Measurements from ENCODE around the gene PAX2.
"Not testable (repeated sequence)": the region's sequence is repeated elsewhere in the genome, so short reads cannot be mapped to it uniquely, and the experiment has no call there.

The PAX2 gene

GRCh38 chr10:100744987-100745881 lies at the start of gene PAX2:
PAX2 (plus strand) TSS chr10:100745582; CDS start chr10:100746261, 679 bp downstream.
- DNase-seq = no peak

DNA sequence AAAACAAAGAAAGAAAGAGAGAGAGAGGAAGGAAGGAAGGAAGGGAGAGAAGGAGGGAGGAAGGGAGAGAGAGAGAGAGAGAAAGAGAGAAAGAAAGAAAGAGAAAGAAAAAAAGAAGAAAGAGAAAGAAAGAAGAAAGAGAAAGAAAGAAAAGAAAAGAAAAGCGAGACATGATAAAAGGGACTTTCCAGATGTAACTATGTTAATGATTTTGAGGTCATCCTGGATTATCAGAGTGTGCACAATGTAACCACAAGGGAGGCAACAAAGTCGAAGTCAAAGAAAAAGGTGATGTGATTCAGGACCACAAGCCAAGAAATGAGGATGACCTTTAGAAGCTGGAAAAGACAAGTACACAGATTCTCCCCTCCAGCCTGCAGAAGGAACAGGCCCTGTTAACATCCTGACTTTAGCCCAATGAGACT lies 48.9 kb upstream of the PAX2 start:
- no peak for DNase-seq

DNA sequence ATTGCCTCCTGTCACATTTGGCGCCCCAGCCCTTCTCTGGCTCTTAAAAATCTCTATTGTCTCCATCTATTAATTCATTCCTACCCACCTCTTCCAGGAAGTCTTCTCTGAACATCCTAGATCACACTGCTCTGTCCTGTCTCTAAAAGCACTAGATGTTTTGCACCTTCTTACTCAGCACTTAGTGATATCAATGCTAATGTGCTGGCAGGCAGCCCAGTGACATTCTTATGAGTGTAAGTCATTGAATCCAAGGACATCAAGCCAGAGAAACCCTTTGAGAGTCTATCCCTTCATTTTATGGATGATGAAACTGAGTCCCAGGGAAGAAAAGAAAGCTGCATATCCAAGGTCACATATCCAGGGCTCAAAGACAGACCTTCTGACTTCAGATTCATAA lies 48.3 kb upstream of the PAX2 start:
- no peak for DNase-seq

- DNase-seq = no peak
Measured at GRCh38 chr10:100697631-100698030, 47.8 kb upstream of the PAX2 start.

DNA sequence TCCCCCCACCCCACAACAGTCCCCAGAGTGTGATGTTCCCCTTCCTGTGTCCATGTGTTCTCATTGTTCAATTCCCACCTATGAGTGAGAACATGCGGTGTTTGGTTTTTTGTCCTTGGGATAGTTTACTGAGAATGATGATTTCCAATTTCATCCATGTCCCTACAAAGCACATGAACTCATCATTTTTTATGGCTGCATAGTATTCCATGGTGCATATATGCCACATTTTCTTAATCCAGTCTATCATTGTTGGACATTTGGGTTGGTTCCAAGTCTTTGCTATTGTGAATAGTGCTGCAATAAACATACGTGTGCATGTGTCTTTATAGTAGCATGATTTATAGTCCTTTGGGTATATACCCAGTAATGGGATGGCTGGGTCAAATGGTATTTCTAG lies 43.7 kb upstream of the PAX2 start:
- not testable (repeated sequence) for DNase-seq

- DNase-seq = no peak
Measured at GRCh38 chr10:100705139-100705538, 40.2 kb upstream of the PAX2 start.

GRCh38 chr10:100707261-100707848 lies 38.0 kb upstream of the PAX2 start:
- no peak for DNase-seq

- no peak for DNase-seq
Measured at GRCh38 chr10:100709146-100710082, 36.0 kb upstream of the PAX2 start.

DNA sequence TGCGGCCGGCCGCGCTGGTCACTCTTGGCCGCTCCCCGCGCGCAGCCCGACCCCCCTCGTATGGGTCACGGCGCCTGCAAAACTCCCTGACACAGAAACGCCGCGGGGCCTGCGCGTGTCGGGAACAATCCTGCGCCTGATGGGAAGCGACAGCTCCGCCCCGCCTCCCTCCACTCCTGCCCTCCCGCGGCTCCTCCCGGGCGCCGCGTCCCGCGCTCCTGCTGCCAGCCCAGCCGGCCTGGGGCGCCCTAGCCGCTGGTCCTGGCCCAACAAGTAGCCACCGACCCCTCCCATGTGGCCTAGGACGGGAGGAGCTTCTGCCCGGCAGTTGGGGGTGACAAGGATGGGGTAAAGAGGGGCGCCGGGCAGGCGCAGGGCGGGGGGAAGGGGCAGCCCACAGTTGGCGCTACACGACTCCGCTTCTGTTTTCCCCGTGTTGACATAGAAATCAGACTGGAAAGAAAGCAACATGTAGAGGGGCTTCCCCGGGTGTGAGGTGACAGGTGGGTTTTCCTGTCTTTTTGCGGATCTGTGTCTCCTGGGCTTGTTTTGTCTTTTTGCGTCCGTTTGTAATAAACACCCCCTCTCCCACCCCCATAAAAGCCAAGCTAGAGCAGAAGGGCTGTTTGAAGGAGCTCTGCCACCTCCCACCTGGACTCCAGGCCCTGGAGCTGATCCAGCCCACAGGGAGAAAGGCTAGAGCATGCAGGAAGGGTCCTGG lies 35.1 kb upstream of the PAX2 start:
- DNase-seq = no peak

DNA sequence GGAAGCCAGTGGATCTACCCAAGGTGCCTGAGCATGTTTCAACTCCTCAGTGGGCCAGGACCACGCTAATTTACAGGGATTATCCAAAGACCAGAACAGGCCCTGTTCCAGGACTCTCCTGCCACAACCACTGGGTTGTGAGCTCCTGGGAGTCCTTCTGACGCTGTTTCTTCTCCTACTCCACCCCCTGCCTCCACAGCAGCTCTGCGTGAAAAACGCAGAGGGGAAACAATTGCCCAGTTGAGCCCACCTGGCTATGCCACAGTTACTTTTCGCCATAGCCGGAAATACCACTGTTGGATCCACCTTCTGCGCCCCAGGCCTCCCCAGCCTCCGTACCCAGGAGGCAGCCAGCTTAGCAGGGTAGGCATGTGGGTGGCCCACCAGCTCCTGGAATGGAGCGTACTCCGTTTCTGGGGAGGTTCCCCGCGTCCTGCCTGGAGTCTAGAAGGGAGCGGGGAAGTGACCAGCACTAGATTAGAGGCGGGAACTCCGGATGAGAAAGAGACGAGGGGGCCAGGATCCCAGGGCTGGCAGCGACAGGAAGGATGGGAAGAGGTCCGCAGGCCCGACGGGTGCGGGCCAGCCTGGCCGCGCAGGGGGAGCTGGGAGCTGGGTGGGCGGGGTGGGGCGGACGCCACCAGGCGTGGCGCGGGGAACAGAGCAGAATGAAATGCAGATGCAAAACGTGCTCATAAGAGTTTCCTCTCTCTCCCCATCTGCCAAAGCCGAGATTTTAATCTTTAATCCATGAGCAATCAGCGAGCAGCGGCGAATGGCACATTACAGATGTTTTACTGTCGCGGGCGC lies 32.1 kb upstream of the PAX2 start:
- DNase-seq = no peak

- no peak for DNase-seq
Measured at GRCh38 chr10:100713859-100714565, 31.4 kb upstream of the PAX2 start.

GRCh38 chr10:100714566-100714950 lies 30.8 kb upstream of the PAX2 start:
- DNase-seq = no peak

DNA sequence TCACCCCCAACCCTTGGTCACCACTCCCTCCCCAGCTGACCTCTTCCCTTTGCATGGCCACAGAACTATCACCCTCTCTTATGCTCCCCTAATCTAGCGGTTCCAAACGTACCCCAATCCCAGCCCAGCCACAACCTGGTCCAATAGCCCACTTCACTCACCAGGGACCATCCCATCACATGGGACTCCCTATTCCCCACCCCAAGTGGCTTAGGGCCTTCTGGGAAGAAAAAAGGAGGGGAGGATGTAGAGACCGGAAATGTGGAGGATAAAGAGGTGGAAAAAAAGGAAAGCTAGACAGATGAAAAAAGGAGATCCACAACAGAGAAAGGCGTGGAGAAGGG lies 30.3 kb upstream of the PAX2 start:
- DNase-seq = no peak

DNA sequence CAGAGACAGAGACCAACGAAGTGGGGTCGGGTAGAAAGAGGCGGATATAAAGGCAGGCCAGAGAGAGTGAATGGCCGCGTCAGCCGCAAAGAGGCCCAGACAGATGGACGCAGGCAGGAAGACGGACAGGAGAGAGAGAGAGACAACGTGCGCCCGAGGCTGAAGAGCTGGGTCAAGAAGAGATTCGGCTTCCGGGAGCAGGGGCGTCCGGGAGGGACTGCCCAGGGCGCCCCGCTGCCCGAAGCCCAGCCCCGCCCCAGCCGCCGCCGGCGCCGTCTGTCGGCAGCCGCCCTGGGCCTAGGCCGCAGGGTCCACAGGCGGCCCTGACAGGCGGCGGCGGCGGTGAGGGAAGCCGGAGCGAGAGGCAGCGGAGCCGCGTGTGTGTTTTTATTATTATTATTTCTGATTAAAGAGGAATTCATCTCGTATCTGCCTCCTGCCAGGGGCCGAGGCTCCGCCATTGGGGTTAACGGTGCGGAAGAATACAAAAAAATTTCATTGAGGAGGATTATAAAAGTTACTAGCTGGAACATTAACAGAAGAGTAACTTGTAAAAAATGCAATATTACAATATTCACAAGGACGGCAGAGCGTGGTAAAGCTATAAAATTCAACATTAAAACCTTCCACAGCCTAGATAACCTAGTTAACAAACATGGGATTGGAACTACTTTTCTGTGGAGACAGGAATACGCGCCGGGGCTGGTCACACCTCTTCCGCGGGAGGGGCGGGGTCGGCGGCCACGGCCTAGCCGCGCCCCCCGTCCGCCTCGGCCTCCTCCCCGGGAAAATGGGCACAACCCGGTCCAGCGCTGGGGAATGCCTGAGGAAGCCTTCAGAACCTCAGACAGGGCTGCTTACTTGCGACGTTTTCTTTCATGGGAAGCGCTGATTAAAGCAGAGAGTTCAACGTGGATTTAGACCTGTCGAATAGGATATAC lies 29.7 kb upstream of the PAX2 start:
- no peak for DNase-seq

GRCh38 chr10:100717166-100717565 lies 28.2 kb upstream of the PAX2 start:
- no peak for DNase-seq

GRCh38 chr10:100718197-100718742 lies 27.1 kb upstream of the PAX2 start:
- DNase-seq = no peak

DNA sequence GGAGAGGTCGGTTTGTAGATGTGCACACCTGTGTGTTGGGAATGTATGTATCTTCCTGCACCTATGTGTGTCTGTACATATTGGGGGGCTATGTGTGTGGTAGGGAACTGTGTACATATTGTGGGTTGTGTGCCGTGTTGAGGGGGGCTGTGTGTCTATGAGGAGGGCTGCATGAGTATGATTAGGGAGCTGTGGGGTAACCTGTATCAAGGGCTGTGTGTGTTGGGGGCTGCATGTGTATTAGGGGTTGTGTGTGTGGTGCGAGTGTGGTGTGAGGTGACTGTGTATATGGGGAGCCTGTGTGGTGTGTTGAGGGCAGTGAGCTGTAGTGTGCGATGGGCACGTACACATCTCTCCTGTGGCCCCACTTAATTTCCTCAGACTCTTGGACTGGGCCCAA lies 22.2 kb upstream of the PAX2 start:
- no peak for DNase-seq

DNA sequence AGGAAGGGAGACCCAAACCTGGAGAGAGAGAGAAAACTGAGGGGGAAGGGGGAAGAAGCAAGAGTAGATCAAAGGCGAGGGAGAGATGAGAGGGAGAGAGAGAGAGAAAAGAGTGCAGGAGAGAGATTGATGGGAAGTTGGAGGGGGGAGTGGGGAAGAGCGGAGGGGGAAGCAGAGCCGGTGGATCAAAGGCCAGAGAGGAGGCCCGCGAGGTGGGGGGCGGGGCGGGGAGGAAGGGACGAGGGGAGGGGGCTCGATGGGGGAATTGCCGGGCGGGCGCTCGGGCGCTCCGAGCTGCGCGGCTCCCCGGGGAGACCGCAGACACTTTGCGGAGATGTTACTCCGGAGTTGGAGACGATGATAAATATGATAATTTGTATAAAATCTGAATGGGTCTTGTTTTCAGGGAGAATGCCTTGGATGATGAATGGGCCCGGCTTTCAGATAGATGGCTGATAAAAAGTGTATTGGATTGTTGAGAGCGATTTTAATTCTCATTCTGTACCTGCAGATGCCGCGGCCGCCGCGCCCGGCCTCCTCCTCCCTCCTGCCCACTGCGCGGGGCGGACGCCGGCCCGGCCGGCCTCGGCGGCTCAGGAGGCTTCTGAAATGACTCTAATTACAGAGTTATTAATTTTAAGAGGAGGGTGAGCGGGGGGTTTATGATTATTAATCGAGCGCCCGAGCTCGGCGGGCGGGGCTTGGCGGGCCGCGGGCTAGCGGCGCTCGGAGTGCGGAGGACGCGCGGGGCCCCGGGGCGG lies 21.4 kb upstream of the PAX2 start:
- DNase-seq = no peak

DNA sequence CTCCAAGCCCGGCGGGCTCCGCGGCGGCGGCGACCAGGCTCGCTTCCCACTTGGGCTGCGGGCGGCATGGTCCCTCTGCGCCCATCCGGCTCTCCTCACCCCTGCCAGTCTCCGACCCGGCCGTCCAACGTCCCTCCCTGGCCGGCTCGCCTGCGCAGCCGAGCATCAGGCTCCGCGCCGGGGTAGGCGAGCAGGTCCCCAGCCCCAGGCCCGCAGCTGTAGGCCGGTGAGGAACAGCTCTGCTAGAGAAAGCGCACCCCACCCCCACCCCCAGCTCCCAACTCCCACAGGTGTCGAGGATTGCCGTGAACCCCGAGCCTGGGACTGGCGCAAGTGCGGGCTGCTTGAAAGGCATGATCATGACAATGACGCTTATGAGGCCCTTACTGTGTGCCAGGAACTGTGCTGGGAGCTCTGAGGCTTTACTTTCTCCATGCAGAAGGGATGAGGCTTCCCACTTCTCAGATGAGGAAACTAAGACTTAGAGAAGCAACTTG lies 20.8 kb upstream of the PAX2 start:
- DNase-seq = no peak
